ENCODE results near the gene CFAP90.

DNA sequence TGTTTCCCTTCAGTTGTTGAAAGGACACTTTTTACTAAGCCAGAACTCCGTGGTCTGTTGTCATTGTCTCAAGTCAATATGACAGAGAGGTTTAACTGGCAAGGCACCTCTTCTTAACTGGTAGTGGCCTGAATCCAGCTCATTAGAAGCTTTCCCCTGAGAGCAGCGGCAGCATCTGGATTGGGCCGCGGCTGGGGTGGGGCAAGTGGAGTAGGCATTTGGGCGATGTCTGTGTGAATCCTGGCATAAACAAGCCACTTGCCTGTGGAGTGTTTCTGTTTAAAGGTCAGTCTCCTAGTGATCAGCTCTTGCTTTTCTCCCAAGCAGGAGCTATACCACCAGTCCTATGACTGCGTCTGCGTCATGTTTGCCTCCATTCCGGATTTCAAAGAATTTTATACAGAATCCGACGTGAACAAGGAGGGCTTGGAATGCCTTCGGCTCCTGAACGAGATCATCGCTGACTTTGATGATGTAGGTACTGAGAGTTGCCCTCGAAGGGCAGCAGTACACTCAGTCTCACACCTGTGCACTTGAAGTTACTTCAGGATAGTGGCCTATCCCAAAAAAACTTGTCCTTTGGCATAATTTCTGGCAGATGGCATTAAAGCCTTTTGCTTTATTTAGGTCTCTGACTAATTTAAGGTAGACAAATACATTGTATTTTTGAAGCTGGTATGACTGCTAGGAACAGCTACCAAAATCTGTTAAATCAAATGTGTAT is 48.9 kb downstream of the CFAP90 start:
- TF ChIP-seq, protein P1, sequence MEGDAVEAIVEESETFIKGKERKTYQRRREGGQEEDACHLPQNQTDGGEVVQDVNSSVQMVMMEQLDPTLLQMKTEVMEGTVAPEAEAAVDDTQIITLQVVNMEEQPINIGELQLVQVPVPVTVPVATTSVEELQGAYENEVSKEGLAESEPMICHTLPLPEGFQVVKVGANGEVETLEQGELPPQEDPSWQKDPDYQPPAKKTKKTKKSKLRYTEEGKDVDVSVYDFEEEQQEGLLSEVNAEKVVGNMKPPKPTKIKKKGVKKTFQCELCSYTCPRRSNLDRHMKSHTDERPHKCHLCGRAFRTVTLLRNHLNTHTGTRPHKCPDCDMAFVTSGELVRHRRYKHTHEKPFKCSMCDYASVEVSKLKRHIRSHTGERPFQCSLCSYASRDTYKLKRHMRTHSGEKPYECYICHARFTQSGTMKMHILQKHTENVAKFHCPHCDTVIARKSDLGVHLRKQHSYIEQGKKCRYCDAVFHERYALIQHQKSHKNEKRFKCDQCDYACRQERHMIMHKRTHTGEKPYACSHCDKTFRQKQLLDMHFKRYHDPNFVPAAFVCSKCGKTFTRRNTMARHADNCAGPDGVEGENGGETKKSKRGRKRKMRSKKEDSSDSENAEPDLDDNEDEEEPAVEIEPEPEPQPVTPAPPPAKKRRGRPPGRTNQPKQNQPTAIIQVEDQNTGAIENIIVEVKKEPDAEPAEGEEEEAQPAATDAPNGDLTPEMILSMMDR (IDR thresholded peaks at IDR 0.05), result no peak
- TF ChIP-seq POLR2A (IDR thresholded peaks at IDR 0.05), result no peak

Data from heart left ventricle (tissue), 13 donors.